Midbrain (tissue), 1 donor: ENCODE measurements around the gene SFRP5.

ENCODE experiments used
- DNase-seq: peaks from one replicate; lab custom pipeline; 2025; lab: John Stamatoyannopoulos, UW

The SFRP5 gene

GRCh38 chr10:97736902-97737769 is 34.7 kb downstream of the SFRP5 start, which contains the start of gene ZFYVE27:
Gene ZFYVE27 (plus strand): TSS chr10:97737128. CDS start chr10:97738478, 1,350 bp downstream.
- peak; percentile 92 for DNase-seq

DNA sequence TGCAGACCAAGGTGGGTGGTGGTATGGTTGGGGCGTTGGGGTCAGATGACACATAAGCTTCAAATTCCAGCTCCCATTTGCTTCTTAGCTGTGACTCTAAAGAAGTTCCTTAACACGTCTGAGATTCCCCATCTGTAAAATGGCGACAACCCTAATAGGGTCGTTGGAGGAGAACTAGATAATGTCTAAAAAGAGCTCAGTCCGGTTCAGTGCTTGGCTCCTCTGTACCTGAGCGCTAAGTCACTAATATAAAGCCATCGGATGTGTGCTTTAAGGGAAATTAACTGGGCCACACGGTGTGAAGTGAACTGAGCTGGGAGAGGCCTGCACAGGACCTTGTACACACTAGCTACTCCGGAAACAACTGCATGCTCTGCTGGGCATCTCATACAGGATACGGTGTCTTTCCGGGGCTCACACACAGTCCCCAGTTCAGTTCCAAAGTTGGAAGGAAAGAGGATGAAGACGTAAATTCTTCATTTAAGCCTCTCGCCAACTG is 35.3 kb downstream of the SFRP5 start:
- DNase-seq: no peak

DNA sequence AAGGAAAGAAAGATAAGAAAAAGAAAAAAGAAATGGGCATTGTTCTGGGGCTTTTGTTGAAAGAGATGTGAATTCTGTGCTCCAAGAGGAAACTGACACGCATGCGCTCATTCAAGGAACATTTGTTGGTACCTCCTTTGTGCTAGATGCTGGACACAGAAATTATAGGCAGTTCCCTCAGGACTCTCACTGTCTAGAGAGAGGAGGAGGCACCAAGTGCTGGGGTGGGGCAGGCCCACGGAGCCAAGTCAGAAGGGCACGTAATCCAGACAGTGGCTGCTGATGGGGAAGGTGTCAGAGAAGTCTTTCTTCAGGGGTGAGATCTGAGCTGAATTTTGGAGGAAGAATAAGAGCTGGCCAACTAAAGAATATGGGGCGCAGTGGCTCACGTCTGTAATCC is 37.8 kb downstream of the SFRP5 start:
- DNase-seq: no peak

GRCh38 chr10:97733256-97733655 is 38.5 kb downstream of the SFRP5 start:
- no peak for DNase-seq

- DNase-seq: no peak
Observed at GRCh38 chr10:97732052-97732359, 39.8 kb downstream of the SFRP5 start.

DNA sequence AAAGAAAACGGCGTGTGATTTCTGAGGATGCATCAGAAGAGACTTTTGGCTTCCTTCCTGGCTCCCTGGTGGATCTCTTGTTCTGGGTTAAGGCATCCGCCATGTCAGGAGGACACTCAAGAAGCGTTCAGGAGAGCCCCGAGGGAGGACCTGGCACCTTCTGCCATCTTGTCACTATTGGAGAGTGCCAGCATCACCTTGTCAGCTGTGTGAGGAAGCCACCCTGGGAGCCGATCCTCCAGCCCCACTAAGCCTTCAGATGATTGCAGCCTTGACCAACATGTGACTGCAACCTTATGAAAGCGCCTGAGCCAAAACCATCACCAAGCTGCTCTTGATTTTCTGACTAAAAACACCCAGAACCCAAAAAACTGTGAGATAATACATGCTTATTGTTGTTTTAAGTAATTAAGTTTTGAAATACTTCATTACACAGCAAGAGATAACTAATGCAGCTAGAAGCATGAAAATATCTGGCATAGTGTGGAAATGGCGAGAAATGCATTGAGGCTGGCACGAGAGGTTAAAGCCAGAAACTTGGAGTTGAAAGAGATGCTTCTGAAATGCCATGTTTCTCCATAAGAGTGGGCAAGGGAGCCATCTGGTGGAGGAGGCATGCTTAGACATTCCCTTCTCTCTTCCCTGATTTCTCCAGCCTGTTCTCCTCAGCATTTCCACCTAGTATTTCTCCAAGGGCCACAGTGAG is 40.3 kb downstream of the SFRP5 start:
- peak; percentile 78 for DNase-seq

GRCh38 chr10:97729014-97729413 is 42.8 kb downstream of the SFRP5 start:
- DNase-seq: no peak

GRCh38 chr10:97726636-97727178 is 45.1 kb downstream of the SFRP5 start:
- DNase-seq: no peak

- no peak for DNase-seq
Observed at GRCh38 chr10:97724341-97724941, 47.4 kb downstream of the SFRP5 start.

DNA sequence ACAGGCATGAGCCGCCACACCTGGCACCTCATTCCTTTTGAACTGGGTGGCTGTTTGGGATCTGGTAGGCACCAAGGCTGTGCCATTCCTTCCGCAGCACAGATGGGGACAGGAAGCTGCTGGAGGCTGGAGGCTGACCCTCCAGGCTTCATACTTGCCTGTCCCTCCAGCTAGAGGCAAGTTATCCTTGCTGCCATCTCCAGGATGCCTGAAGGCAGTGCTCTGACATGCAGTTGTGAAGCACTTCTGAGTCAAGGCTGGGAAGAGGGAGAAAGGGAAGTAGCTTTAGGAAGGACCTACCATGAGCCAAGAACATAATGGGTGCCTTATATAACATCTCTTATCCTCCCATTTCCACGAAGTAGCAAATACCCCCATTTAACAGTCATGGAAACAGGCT is 48.8 kb downstream of the SFRP5 start:
- DNase-seq: no peak

- DNase-seq: no peak
Observed at GRCh38 chr10:97721871-97722780, 49.7 kb downstream of the SFRP5 start.

DNA sequence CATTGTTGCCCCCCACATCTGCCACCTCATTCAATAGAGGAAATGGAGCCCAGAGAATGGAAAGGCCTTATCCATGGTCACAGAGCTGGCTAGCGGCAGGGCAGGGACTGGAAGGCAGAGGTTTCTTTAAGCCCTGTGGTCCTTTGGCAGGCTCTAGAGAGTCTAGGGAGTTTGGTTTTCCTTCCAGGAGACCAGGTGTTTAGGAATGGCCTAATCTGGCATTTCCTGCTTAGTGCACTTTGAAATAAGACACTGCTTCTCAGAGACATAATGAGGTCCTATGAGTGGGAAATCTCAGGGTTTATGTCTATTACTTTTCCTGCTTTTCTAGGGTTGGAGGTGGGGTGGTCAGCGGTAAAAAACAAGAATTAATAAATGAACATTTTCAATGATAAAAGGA is 52.2 kb downstream of the SFRP5 start:
- no peak for DNase-seq

DNA sequence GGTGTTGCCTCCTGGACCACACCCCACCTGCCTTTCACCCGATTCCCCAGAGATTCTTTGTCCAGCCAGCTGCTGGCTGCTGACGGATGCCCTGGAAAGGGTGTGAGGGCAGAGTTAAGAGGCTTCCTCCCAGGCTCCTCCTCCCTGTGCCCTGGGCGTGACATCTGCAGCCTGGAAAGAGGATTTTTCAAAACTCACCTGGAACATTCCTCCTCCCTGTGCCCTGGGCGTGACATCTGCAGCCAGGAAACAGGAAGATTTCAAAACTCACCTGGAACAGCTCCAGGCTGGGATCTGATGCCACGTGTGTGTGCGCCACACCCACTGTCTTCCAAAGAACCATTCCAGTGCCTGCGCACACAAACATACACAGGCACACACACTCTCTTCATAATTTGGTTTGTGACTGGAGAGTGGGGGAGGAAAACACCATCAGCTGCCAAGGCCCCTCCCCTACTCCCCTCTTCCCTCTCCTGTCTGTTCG is 53.1 kb downstream of the SFRP5 start:
- DNase-seq: no peak

DNA sequence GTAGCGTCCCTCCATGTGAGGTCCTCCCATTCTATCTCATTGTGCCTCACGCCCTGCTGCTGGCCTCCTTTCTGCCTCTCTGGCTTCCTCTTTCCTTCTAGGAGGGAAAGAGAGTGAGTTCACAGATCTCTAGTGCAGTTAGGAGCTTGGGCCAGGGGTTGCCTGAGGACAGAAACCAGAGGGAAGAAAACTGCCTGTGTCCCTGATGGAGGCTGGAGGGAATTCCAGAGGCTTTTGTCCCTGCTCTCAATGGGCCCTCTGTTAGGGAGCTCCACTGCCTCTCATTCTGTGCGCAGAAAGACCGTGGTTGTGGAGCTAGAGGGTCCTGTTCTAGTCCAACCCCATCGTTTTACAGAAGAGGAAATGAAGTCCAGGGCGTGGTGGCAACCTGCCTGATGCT is 53.6 kb downstream of the SFRP5 start:
- peak; percentile 81 for DNase-seq

GRCh38 chr10:97717627-97718026 is 54.2 kb downstream of the SFRP5 start:
- DNase-seq: no peak
